ENCODE results near the gene CENPB.

DNA sequence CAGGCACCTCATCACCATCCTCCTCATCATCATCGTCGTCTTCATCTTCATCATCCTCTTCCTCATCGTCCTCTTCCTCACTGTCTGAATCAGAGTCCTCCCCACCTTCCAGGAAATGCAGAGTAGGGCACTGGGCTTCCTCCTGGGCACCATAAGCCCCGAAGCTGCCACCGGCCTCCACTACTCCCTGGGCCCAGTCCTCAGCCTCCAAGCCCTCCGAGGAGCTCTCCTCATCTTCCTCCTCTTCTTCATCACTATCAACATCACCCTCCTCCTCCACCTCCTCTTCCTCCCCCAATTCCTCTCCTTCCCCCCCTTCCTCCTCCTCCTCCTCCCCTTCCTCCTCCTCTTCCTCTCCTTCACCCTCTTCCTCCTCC is 1.7 kb downstream of the CENPB start:
- peak; percentile 46; the same call in 1 of the 2 replicates for TF ChIP-seq POLR2AphosphoS5 (IDR thresholded peaks at IDR 0.05; ENCODE audit: low read depth)
- TF ChIP-seq, protein P1, sequence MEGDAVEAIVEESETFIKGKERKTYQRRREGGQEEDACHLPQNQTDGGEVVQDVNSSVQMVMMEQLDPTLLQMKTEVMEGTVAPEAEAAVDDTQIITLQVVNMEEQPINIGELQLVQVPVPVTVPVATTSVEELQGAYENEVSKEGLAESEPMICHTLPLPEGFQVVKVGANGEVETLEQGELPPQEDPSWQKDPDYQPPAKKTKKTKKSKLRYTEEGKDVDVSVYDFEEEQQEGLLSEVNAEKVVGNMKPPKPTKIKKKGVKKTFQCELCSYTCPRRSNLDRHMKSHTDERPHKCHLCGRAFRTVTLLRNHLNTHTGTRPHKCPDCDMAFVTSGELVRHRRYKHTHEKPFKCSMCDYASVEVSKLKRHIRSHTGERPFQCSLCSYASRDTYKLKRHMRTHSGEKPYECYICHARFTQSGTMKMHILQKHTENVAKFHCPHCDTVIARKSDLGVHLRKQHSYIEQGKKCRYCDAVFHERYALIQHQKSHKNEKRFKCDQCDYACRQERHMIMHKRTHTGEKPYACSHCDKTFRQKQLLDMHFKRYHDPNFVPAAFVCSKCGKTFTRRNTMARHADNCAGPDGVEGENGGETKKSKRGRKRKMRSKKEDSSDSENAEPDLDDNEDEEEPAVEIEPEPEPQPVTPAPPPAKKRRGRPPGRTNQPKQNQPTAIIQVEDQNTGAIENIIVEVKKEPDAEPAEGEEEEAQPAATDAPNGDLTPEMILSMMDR (IDR thresholded peaks at IDR 0.05; ENCODE audit: insufficient read depth, low read length), result no peak
- TF ChIP-seq, protein P2, sequence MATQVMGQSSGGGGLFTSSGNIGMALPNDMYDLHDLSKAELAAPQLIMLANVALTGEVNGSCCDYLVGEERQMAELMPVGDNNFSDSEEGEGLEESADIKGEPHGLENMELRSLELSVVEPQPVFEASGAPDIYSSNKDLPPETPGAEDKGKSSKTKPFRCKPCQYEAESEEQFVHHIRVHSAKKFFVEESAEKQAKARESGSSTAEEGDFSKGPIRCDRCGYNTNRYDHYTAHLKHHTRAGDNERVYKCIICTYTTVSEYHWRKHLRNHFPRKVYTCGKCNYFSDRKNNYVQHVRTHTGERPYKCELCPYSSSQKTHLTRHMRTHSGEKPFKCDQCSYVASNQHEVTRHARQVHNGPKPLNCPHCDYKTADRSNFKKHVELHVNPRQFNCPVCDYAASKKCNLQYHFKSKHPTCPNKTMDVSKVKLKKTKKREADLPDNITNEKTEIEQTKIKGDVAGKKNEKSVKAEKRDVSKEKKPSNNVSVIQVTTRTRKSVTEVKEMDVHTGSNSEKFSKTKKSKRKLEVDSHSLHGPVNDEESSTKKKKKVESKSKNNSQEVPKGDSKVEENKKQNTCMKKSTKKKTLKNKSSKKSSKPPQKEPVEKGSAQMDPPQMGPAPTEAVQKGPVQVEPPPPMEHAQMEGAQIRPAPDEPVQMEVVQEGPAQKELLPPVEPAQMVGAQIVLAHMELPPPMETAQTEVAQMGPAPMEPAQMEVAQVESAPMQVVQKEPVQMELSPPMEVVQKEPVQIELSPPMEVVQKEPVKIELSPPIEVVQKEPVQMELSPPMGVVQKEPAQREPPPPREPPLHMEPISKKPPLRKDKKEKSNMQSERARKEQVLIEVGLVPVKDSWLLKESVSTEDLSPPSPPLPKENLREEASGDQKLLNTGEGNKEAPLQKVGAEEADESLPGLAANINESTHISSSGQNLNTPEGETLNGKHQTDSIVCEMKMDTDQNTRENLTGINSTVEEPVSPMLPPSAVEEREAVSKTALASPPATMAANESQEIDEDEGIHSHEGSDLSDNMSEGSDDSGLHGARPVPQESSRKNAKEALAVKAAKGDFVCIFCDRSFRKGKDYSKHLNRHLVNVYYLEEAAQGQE (IDR thresholded peaks at IDR 0.05; ENCODE audit: insufficient replicate concordance, low read depth), result no peak
- no peak for TF ChIP-seq GABPA (IDR thresholded peaks at IDR 0.05; ENCODE audit: low read depth)

All from HL-60 (cell line).